Endothelial cell of umbilical vein (primary cell): Measurements from ENCODE around the gene ADI1. TPM values are rescaled to one million over a fixed set of nuclear protein-coding genes. Genes with fewer than 3 reads are reported as not detected.

Experiments used
- BruUV-seq: library from RNA; stranded (reverse); fragments of 400-500 nt; replicated peaks from 2 replicates; lab custom pipeline; 2021; lab: Mats Ljungman, UMichigan
- CTCF ChIA-PET: fragments of 300-600, 350-600 bp; sonication (Branson Sonifier 250); formaldehyde crosslinking; loops from one replicate; lab custom pipeline; 2021; ENCODE audit warnings: antibody characterized with exemption, inconsistent platforms; lab: Charles Lee
- POLR2A ChIA-PET: fragments of 300-600, 350-600 bp; sonication (Branson Sonifier 250); formaldehyde crosslinking; loops from one replicate; lab custom pipeline; 2021; ENCODE audit warnings: antibody characterized with exemption, inconsistent platforms; lab: Charles Lee
- DNase-seq: peaks from one replicate; pipeline ENCODE4 v3.0.0-alpha.2; 2011; ENCODE audit warnings: low read depth, low spot score
- FAIRE-seq: peaks from 2 replicates; lab custom pipeline; 2011; peaks lifted over from hg19 to GRCh38; lab: Jason Lieb, UNC
- H2AFZ ChIP-seq: 2 replicates; pipeline ENCODE4 v1.6.0; 2012; ENCODE audit warnings: low read depth, low read length, control low read depth, inconsistent platforms
- H3K27ac ChIP-seq: 2 replicates; pipeline ENCODE4 v1.5.1; 2011; ENCODE audit warnings: low read depth, mild to moderate bottlenecking, control low read depth, low read length, moderate library complexity; ENCODE audit not compliant: insufficient read depth
- H3K27me3 ChIP-seq, 2 experiments: 2 replicates each; pipeline versions ENCODE4 v1.6.0 to v1.6.1; 2011; ENCODE audit warnings: low read length in 2 of 2, mixed read lengths in 1 of 2; ENCODE audit not compliant: control insufficient read depth in 2 of 2, insufficient read depth in 2 of 2
- H3K36me3 ChIP-seq, 2 experiments: 2 replicates in 1 of 2; 3 replicates in 1 of 2; pipeline ENCODE4 v1.5.1; 2011; ENCODE audit warnings: low read length in 2 of 2, mild to moderate bottlenecking in 1 of 2, moderate library complexity in 1 of 2; ENCODE audit not compliant: control insufficient read depth in 2 of 2, insufficient read depth in 2 of 2; ENCODE audit errors: extremely low read depth in 1 of 2
- H3K4me1 ChIP-seq: 3 replicates; pipeline ENCODE4 v1.5.1; 2011; ENCODE audit warnings: mild to moderate bottlenecking, low read length; ENCODE audit not compliant: control insufficient read depth, insufficient read depth; ENCODE audit errors: extremely low read depth
- H3K4me2 ChIP-seq: 2 replicates; pipeline ENCODE4 v1.6.1; 2011; ENCODE audit warnings: low read length, control low read depth, mixed read lengths; ENCODE audit not compliant: insufficient read depth
- H3K4me3 ChIP-seq, 3 experiments: fragments of 200-600 bp in 1 of 3; sonication (generic), shearing (Covaris generic) in 1 of 3; replicated peaks in 1 of 3; 2 replicates each; pipeline ENCODE4 v1.5.1; 2011 to 2016; ENCODE audit warnings: control low read depth in 3 of 3, low read length in 3 of 3, mild to moderate bottlenecking in 2 of 3, inconsistent platforms in 1 of 3, low read depth in 1 of 3, moderate library complexity in 1 of 3; ENCODE audit not compliant: insufficient read depth in 1 of 3
- H3K79me2 ChIP-seq: 2 replicates; pipeline ENCODE4 v1.6.0; 2012; ENCODE audit warnings: low read length, inconsistent platforms; ENCODE audit not compliant: control insufficient read depth, insufficient read depth
- H3K9ac ChIP-seq: replicated peaks from 2 replicates; pipeline ENCODE3; 2011; ENCODE audit warnings: low read length, control low read depth; ENCODE audit not compliant: insufficient read depth; ENCODE audit errors: extremely low read depth
- H3K9me1 ChIP-seq: replicated peaks from 3 replicates; pipeline ENCODE4 v1.6.0; 2011; ENCODE audit warnings: mild to moderate bottlenecking, low read length; ENCODE audit not compliant: control insufficient read depth, insufficient read depth; ENCODE audit errors: extremely low read depth
- H3K9me3 ChIP-seq: replicated peaks from 2 replicates; pipeline ENCODE4 v1.5.1; 2012; ENCODE audit warnings: low read length, inconsistent platforms; ENCODE audit not compliant: control insufficient read depth, insufficient read depth
- H4K20me1 ChIP-seq: replicated peaks from 2 replicates; pipeline ENCODE3; 2011; ENCODE audit warnings: mild to moderate bottlenecking, low read length; ENCODE audit not compliant: control insufficient read depth, insufficient read depth; ENCODE audit errors: extremely low read depth
- FOS ChIP-seq: IDR thresholded peaks from 2 replicates; pipeline ENCODE4 v1.6.1; 2011; ENCODE audit warnings: mild to moderate bottlenecking, low read length, moderate library complexity, borderline replicate concordance; ENCODE audit not compliant: insufficient read depth
- JUN ChIP-seq: IDR thresholded peaks from 2 replicates; pipeline ENCODE4 v1.6.1; 2011; ENCODE audit warnings: borderline replicate concordance, low read depth; ENCODE audit not compliant: insufficient read length, insufficient read depth
- MYC ChIP-seq: IDR thresholded peaks from one replicate; pipeline ENCODE4 v1.6.1; 2011; ENCODE audit warnings: mild to moderate bottlenecking, low read depth, low read length
- POLR2A ChIP-seq: IDR thresholded peaks from 2 replicates; pipeline ENCODE4 v1.6.1; 2012; ENCODE audit warnings: low read depth, mild to moderate bottlenecking, control low read depth, low read length
- dilution Hi-C: fragments of 300-500 bp; cut with MboI; formaldehyde crosslinking; loops from one replicate; pipeline ENCODE4 v1.15.0; 2019; ENCODE audit warnings: low sequenced_read_pairs; ENCODE audit not compliant: extremely low pct_ligation_motif_present
- intact Hi-C: fragments of 100-400 bp; cut with micrococcal nuclease; formaldehyde crosslinking; loops from one replicate; pipeline ENCODE4 v1.10.0; 2022
- polyA plus RNA-seq, 4 experiments: library from polyadenylated mRNA; depleted of rRNA in 3 of 4; stranded (reverse) in 3 of 4; unstranded in 1 of 4; fragments of >200 nt; gene quantifications; 2 replicates each; pipeline versions ENCODE4 v1.2.1 to v1.2.3, GENCODE V29; 2011 to 2012; ENCODE audit warnings: missing spikeins in 1 of 4
- total RNA-seq: library from RNA; stranded (reverse); gene quantifications from 2 replicates; pipeline ENCODE4 v1.2.3, GENCODE V29; 2021
- TF ChIP-seq, protein P1 (sequence below): IDR thresholded peaks from 2 replicates; pipeline ENCODE4 v1.6.1; 2011; ENCODE audit not compliant: insufficient read depth, insufficient read length

Gene ADI1
- total and polyA plus RNA-seq, 2 donors (not counting 3 experiments of a cell fraction or from before 2014, with no cell fraction given): 38.6 to 49.7 TPM

DNA sequence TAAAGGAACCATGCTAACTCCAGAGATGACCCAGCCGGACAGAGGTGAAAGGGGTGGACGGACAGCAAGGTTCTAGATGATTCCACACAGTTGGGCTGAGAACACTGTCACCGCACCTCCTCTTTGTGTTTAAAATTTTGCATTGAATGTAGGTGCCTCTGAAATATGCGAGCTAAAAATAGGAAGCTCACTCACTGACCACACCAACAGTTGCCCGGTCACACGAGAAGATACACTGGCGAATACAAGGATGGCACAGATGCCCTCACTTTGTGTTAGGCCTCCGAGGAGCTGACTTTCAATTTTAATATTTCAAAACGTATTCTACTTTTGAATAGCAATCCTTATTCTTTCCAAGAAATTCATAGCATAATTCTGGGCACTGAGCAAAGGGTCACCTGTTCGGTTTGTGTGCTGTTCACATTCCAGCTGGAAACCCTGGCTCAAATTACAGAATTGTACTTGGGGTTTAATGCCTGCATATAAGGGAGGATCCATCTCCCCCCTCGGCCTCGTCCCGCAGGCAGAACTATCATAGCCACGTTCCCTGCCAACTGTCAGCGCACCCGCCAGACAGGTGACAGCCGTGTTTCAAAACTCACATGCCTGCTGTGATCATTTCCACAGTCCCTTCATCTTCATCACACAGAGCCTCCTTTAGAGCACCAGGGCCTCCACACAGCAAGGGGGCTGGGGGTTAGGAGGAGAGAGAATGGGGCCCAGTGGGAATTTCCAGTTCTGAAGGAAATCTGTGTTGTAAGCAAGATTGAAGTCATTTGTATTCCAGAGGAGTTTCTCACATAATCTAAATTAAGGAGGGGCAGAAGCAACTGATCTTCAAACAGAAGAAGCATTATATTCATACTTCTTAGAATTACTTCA lies 48.2 kb downstream of the ADI1 start:
- dilution Hi-C loops: no loop called here
- Histone ChIP-seq H3K9me3 (no peaks in the 10 kb centered on the region), H4K20me1 (no peaks in the 10 kb centered on the region), H3K4me1 (no peaks in the 10 kb centered on the region), H3K27ac (no peak overlapping the region), H3K36me3 (peaks cover 0 to 23% of the 10 kb centered on the region in 2 experiments), H3K9ac (no peak overlapping the region), H3K27me3 (no peaks in the 10 kb centered on the region), H3K79me2 (no peaks in the 10 kb centered on the region), H3K4me2 (no peak overlapping the region), H3K9me1 (no peaks in the 10 kb centered on the region), H2AFZ (no peak overlapping the region), H3K4me3 (no peak overlapping the region)
- FAIRE-seq (no peak), DNase-seq (no peak)
- TF ChIP-seq MYC: no peak
- intact Hi-C loops: no loop called here
- ChIA-PET CTCF (interaction anchor here (1.1 to 1.7 kb wide), 3 partner anchors 10 to 48 kb away, joined by 3 to 11 read pairs (median 3); no protein-coding TSS in a partner anchor), POLR2A (interaction anchor here (0.5 kb wide), 1 partner anchor 48 kb away, joined by 3 read pairs; no protein-coding TSS in a partner anchor)
- BruUV-seq: no TSS peak

DNA sequence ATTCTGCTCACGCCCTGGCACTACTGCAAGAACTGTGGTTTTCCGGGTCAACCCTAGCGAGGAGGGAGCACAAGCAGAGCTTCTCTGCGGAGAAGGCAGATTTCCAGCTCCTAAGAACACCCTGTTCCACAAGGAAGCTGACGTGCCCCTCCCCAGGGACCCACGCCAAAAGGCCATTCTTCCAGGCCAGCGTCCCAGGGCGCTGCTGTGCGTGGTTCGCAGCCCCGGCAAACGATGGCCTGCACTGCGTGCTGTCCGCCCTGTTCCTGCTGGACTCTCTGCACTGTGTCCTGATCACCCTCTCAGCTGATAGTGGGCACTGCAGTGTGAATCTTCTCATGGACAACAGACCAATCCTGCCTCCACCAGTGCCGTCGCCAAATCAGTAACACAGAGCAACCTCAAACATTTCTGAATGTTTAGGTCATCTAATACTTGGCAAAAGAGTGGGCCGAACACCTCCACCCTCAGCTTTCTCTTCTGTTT lies 49.1 kb downstream of the ADI1 start:
- Histone ChIP-seq H3K9me3 (no peaks in the 10 kb centered on the region), H3K36me3 (peaks cover 0 to 23% of the 10 kb centered on the region in 2 experiments), H4K20me1 (no peaks in the 10 kb centered on the region), H3K79me2 (no peaks in the 10 kb centered on the region), H3K4me1 (no peaks in the 10 kb centered on the region), H3K9ac (no peak overlapping the region), H3K9me1 (no peaks in the 10 kb centered on the region), H2AFZ (no peak overlapping the region), H3K27ac (no peak overlapping the region), H3K4me3 (no peak overlapping the region), H3K4me2 (no peak overlapping the region), H3K27me3 (no peaks in the 10 kb centered on the region)
- ChIA-PET CTCF (interaction anchor here (1.5 to 1.7 kb wide), 2 partner anchors 9 to 43 kb away, joined by 3 to 11 read pairs; no protein-coding TSS in a partner anchor), POLR2A (no interaction called here)
- no peak for FAIRE-seq
- dilution Hi-C loops (no loop called here), intact Hi-C loops (no loop called here)
- DNase-seq: no peak
- TF ChIP-seq FOS: no peak
- TF ChIP-seq POLR2A: no peak
- TF ChIP-seq, protein P1, sequence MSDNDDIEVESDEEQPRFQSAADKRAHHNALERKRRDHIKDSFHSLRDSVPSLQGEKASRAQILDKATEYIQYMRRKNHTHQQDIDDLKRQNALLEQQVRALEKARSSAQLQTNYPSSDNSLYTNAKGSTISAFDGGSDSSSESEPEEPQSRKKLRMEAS: no peak
- TF ChIP-seq MYC: no peak
- TF ChIP-seq JUN: no peak
- BruUV-seq: no TSS peak
